SK-N-MC (cell line): ENCODE results near the gene PDCD11.

Experiments
- EZH2 ChIP-seq: fragments of 200-600 bp; sonication (generic); IDR thresholded peaks from one replicate; pipeline ENCODE4 v1.6.1; 2017; ENCODE audit warnings: antibody characterized with exemption
- POLR2AphosphoS5 ChIP-seq: IDR thresholded peaks from 2 replicates; pipeline ENCODE4 v1.6.1; 2012; ENCODE audit warnings: mild to moderate bottlenecking, low read depth, low read length, borderline replicate concordance

GRCh38 chr10:103452506-103453230 lies 56.2 kb downstream of the PDCD11 start:
- TF ChIP-seq EZH2 (no peak), POLR2AphosphoS5 (no peak)
